ENCODE measurements around the gene NPW. TPM values are rescaled to one million over a fixed set of nuclear protein-coding genes. Genes with fewer than 3 reads are reported as not detected.

NPW gene
- total RNA-seq, 1 donor from 2014 or later: 0.58 TPM

Other genes starting within 250 kb of the NPW start
- gene NME3, start 248.2 kb upstream of the NPW start, total RNA-seq: 34.6 TPM
- gene EME2, start 247.0 kb upstream of the NPW start, total RNA-seq: 14.5 TPM
- 71.3 TPM for gene MRPS34, start 246.7 kb upstream of the NPW start, total RNA-seq
- gene SPSB3, start 237.2 kb upstream of the NPW start, total RNA-seq: 28.8 TPM
- 35.1 TPM for gene NUBP2, start 236.8 kb upstream of the NPW start, total RNA-seq
- not detected for gene IGFALS, start 226.1 kb upstream of the NPW start, total RNA-seq
- gene HAGH, start 193.0 kb upstream of the NPW start, total RNA-seq: 58.4 TPM
- gene FAHD1, start 192.6 kb upstream of the NPW start, total RNA-seq: 17.9 TPM
- gene MEIOB, start 147.6 kb upstream of the NPW start, total RNA-seq: not detected
- not detected for gene HS3ST6, start 101.4 kb upstream of the NPW start, total RNA-seq
- gene MSRB1, start 76.6 kb upstream of the NPW start, total RNA-seq: 27.1 TPM
- gene RPL3L, start 65.1 kb upstream of the NPW start, total RNA-seq: not detected
- gene NDUFB10, start 60.2 kb upstream of the NPW start, total RNA-seq: 126 TPM
- gene RPS2, start 55.0 kb upstream of the NPW start, total RNA-seq: 1,385 TPM
- gene RNF151, start 52.9 kb upstream of the NPW start, total RNA-seq: not detected
- gene TBL3, start 47.7 kb upstream of the NPW start, total RNA-seq: 26.5 TPM
- gene NOXO1, start 38.3 kb upstream of the NPW start, total RNA-seq: not detected
- gene GFER, start 35.6 kb upstream of the NPW start, total RNA-seq: 15.7 TPM
- gene SYNGR3, start 29.8 kb upstream of the NPW start, total RNA-seq: not detected
- gene ZNF598, start 10.0 kb upstream of the NPW start, total RNA-seq: 50.5 TPM
- gene NHERF2, start 7.1 kb downstream of the NPW start, total RNA-seq: 238 TPM
- 9.9 TPM for gene NTHL1, start 28.0 kb downstream of the NPW start, total RNA-seq
- gene TSC2, start 28.2 kb downstream of the NPW start, total RNA-seq: 88.3 TPM
- gene PKD1, start 116.1 kb downstream of the NPW start, total RNA-seq: 99.4 TPM
- not detected for gene RAB26, start 128.8 kb downstream of the NPW start, total RNA-seq
- 63.5 TPM for gene TRAF7, start 136.0 kb downstream of the NPW start, total RNA-seq
- gene CASKIN1, start 176.8 kb downstream of the NPW start, total RNA-seq: 0.06 TPM
- 21.9 TPM for gene MLST8, start 185.7 kb downstream of the NPW start, total RNA-seq
- 2.9 TPM for gene BRICD5, start 191.1 kb downstream of the NPW start, total RNA-seq
- gene PGP, start 195.1 kb downstream of the NPW start, total RNA-seq: 11.8 TPM
- 15.1 TPM for gene E4F1, start 203.8 kb downstream of the NPW start, total RNA-seq
- 0.39 TPM for gene DNASE1L2, start 216.7 kb downstream of the NPW start, total RNA-seq
- 44.4 TPM for gene ECI1, start 231.8 kb downstream of the NPW start, total RNA-seq
- gene RNPS1, start 248.3 kb downstream of the NPW start, total RNA-seq: 123 TPM

All from mesenteric fat pad (tissue), 1 donor.